Caco-2 (cell line): ENCODE results near the gene TUBB3. TPM values are rescaled to one million over a fixed set of nuclear protein-coding genes. Genes with fewer than 3 reads are reported as not detected.

ENCODE experiments used
- BruUV-seq: library from RNA; stranded (reverse); fragments of 400-500 nt; replicated peaks from 2 replicates; lab custom pipeline; 2021; lab: Mats Ljungman, UMichigan
- CTCF ChIA-PET: fragments of 300-600 bp; sonication (Branson Sonifier 250); formaldehyde crosslinking; loops from one replicate; lab custom pipeline; 2022; ENCODE audit warnings: antibody characterized with exemption; lab: Charles Lee
- POLR2A ChIA-PET: fragments of 300-600 bp; sonication (Branson Sonifier 250); formaldehyde crosslinking; loops from one replicate; lab custom pipeline; 2022; ENCODE audit warnings: antibody characterized with exemption; lab: Charles Lee
- DNase-seq, 2 experiments: peaks; one replicate each; pipeline versions ENCODE4 v3.0.0 to v3.0.0-alpha.2; 2020 to 2022
- H3K27me3 ChIP-seq: replicated peaks from 2 replicates; pipeline ENCODE4 v1.6.0; 2011; ENCODE audit warnings: low read length; ENCODE audit not compliant: control insufficient read depth, insufficient read depth
- H3K36me3 ChIP-seq: 2 replicates; pipeline ENCODE4 v1.5.1; 2011; ENCODE audit warnings: low read length; ENCODE audit not compliant: control insufficient read depth, insufficient read depth
- H3K4me1 ChIP-seq: fragments of 250-450 bp; sonication (Bioruptor Pico); 2 replicates; pipeline ENCODE4 v1.5.1; 2020; ENCODE audit warnings: mild to moderate bottlenecking
- H3K4me3 ChIP-seq: 2 replicates; pipeline ENCODE4 v1.5.1; 2011; ENCODE audit warnings: low read depth, mild to moderate bottlenecking, control low read depth, low read length
- H3K9me3 ChIP-seq: fragments of 250-450 bp; sonication (Bioruptor Pico); 2 replicates; pipeline ENCODE4 v1.5.1; 2020; ENCODE audit warnings: mild to moderate bottlenecking, moderate library complexity
- H3K27ac Mint-ChIP-seq: one replicate; pipeline ENCODE4 v1.8.0; 2022; ENCODE audit warnings: mixed read lengths; ENCODE audit not compliant: unreplicated experiment
- H3K27me3 Mint-ChIP-seq: one replicate; pipeline ENCODE4 v1.8.0; 2022; ENCODE audit warnings: mixed read lengths; ENCODE audit not compliant: insufficient read depth, unreplicated experiment
- H3K36me3 Mint-ChIP-seq: one replicate; pipeline ENCODE4 v1.8.0; 2022; ENCODE audit warnings: mild to moderate bottlenecking, mixed read lengths; ENCODE audit not compliant: insufficient read depth, unreplicated experiment
- H3K4me1 Mint-ChIP-seq: one replicate; pipeline ENCODE4 v1.8.0; 2022; ENCODE audit warnings: low read depth, mixed read lengths; ENCODE audit not compliant: unreplicated experiment
- H3K4me3 Mint-ChIP-seq: one replicate; pipeline ENCODE4 v1.8.0; 2022; ENCODE audit warnings: mild to moderate bottlenecking, moderate library complexity, mixed read lengths; ENCODE audit not compliant: unreplicated experiment
- H3K9me3 Mint-ChIP-seq: one replicate; pipeline ENCODE4 v1.8.0; 2022; ENCODE audit warnings: mixed read lengths; ENCODE audit not compliant: unreplicated experiment
- CTCF ChIP-seq, 2 experiments: fragments of 200-600 bp in 1 of 2; IDR thresholded peaks; 1 replicate in 1 of 2; 2 replicates in 1 of 2; pipeline versions ENCODE4 v1.5.1 to v1.8.0; 2011 to 2022; ENCODE audit warnings: antibody characterized with exemption in 1 of 2, control low read depth in 1 of 2, inconsistent platforms in 1 of 2, low read depth in 1 of 2, low read length in 1 of 2, mild to moderate bottlenecking in 1 of 2, moderate library complexity in 1 of 2; ENCODE audit not compliant: insufficient read depth in 1 of 2, severe bottlenecking in 1 of 2, unreplicated experiment in 1 of 2
- intact Hi-C: fragments of 100-400 bp; cut with micrococcal nuclease; formaldehyde crosslinking; loops from one replicate; pipeline ENCODE4 v1.10.0; 2022; ENCODE audit not compliant: unreplicated experiment
- total RNA-seq: library from RNA; stranded (reverse); gene quantifications from 2 replicates; pipeline ENCODE4 v1.2.3, GENCODE V29; 2022

Gene TUBB3
- total RNA-seq, 1 experiment from 2014 or later = 31.3 TPM

- intact Hi-C loops = no loop called here
- no peaks in the 10 kb centered on the region for H3K27me3 ChIP-seq
- DNase-seq = no peak
- Mint-ChIP-seq H3K36me3 (peaks cover 66% of the 10 kb centered on the region), H3K9me3 (no peaks in the 10 kb centered on the region), H3K4me1 (no peaks in the 10 kb centered on the region), H3K4me3 (no peak overlapping the region), H3K27ac (no peak overlapping the region), H3K27me3 (no peaks in the 10 kb centered on the region)
- CTCF ChIA-PET = no interaction called here
- TF ChIP-seq CTCF (IDR thresholded peaks at IDR 0.05; ENCODE audit: insufficient read depth in 1 of 2, low read depth in 1 of 2, low read length in 1 of 2, severe bottlenecking in 1 of 2, unreplicated experiment in 1 of 2) = no peak
- BruUV-seq = no TSS peak
- H3K9me3 ChIP-seq = no peaks in the 10 kb centered on the region
- no peak overlapping the region for H3K4me3 ChIP-seq
- H3K36me3 ChIP-seq = peaks cover 9% of the 10 kb centered on the region
- H3K4me1 ChIP-seq = no peaks in the 10 kb centered on the region
- POLR2A ChIA-PET = no interaction called here
Measured at GRCh38 chr16:89880477-89881367, 42.4 kb upstream of the TUBB3 start.

DNA sequence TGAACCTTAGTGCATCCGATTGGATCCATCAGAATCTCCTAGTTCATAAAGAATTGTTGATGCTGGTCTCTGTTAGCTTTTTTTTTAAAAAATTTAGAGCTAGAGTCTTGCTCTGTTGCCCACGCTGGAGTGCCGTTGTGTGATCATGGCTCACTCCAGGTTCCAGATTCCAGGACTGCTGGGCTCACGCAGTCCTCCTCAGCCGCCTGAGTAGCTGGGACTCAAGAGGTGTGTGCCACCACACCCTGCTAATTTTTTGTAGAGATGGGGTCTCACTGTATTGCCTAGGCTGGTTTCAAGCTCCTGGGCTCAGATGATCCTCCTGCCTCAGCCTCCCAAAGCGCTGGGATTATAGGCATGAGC is 41.8 kb upstream of the TUBB3 start:
- H3K27me3 ChIP-seq = no peaks in the 10 kb centered on the region
- Mint-ChIP-seq H3K4me1 (no peaks in the 10 kb centered on the region), H3K27me3 (no peaks in the 10 kb centered on the region), H3K4me3 (no peak overlapping the region), H3K9me3 (no peaks in the 10 kb centered on the region), H3K36me3 (peaks cover 73% of the 10 kb centered on the region), H3K27ac (no peak overlapping the region)
- POLR2A ChIA-PET = no interaction called here
- H3K4me1 ChIP-seq = no peaks in the 10 kb centered on the region
- no peak for DNase-seq
- no peak for TF ChIP-seq CTCF (IDR thresholded peaks at IDR 0.05; ENCODE audit: insufficient read depth in 1 of 2, low read depth in 1 of 2, low read length in 1 of 2, severe bottlenecking in 1 of 2, unreplicated experiment in 1 of 2)
- H3K4me3 ChIP-seq = no peak overlapping the region
- H3K36me3 ChIP-seq = peaks cover 8% of the 10 kb centered on the region
- CTCF ChIA-PET = no interaction called here
- H3K9me3 ChIP-seq = no peaks in the 10 kb centered on the region
- no TSS peak for BruUV-seq
- intact Hi-C loops = no loop called here

DNA sequence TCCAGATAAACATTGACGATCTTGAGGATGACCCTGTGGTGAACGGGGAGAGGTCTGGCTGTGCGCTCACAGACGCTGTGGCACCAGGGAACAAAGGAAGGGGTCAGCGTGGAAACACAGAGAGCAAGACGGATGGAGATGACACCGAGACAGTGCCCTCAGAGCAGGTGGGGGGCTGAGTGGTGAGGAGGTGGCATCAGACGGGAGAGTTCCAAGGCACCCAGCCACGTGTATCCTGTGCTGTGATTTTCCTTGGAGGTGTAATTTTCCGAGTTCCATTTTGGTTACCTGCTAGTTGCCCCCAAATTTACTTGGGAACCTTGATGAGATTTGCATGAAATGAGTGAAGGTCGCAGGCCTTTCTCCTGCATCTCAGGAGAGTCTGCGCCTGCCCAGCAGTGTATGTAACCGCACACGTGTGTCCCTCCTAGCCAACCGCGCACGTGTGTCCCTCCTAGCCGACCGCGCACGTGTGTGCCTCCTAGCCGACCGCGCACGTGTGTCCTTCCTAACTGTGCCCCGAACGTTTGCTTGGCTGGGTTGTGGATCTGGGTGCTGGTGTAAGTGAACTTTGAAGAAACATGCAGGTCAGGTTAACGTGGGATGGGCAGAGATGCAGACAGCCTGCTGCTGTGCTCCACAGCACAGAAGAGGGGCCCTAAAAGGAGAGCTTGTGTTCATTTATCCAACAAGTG is 39.6 kb upstream of the TUBB3 start:
- intact Hi-C loops = no loop called here
- no peak for DNase-seq
- Mint-ChIP-seq H3K27me3 (no peaks in the 10 kb centered on the region), H3K9me3 (no peaks in the 10 kb centered on the region), H3K4me1 (no peaks in the 10 kb centered on the region), H3K36me3 (peaks cover 81% of the 10 kb centered on the region), H3K4me3 (no peak overlapping the region), H3K27ac (peak overlapping the region; percentile 64)
- Histone ChIP-seq H3K27me3 (no peaks in the 10 kb centered on the region), H3K36me3 (peaks cover 9% of the 10 kb centered on the region), H3K4me1 (no peaks in the 10 kb centered on the region), H3K4me3 (no peak overlapping the region), H3K9me3 (no peaks in the 10 kb centered on the region)
- CTCF ChIA-PET = no interaction called here
- POLR2A ChIA-PET = no interaction called here
- no peak for TF ChIP-seq CTCF (IDR thresholded peaks at IDR 0.05; ENCODE audit: insufficient read depth in 1 of 2, low read depth in 1 of 2, low read length in 1 of 2, severe bottlenecking in 1 of 2, unreplicated experiment in 1 of 2)
- no TSS peak for BruUV-seq
